DND-41 (cell line): Measurements from ENCODE around the gene EPB41.

Experiments used
- ATAC-seq: fragments of 200-7000 bp; cut with Tn5 transposase; 3 replicates; pipeline ENCODE4 v1.9.1; 2021; ENCODE audit warnings: low read depth; ENCODE audit not compliant: insufficient read depth
- DNase-seq: peaks from one replicate; pipeline ENCODE4 v3.0.0-alpha.2; 2020
- H2AFZ ChIP-seq: 2 replicates; pipeline ENCODE4 v1.6.0; 2012; ENCODE audit warnings: low read depth, low read length
- H3K27ac ChIP-seq: 2 replicates; pipeline ENCODE4 v1.5.1; 2012; ENCODE audit warnings: low read length, inconsistent platforms
- H3K27me3 ChIP-seq: fragments of 200-600 bp; sonication (generic); 2 replicates; pipeline ENCODE4 v1.6.0; 2012; ENCODE audit warnings: low read length, mild to moderate bottlenecking, inconsistent platforms; ENCODE audit not compliant: insufficient read depth, poor library complexity
- H3K36me3 ChIP-seq: 2 replicates; pipeline ENCODE4 v1.5.1; 2012; ENCODE audit warnings: low read length, inconsistent platforms; ENCODE audit not compliant: insufficient read depth
- H3K4me1 ChIP-seq: 2 replicates; pipeline ENCODE4 v1.5.1; 2012; ENCODE audit warnings: mild to moderate bottlenecking, low read length; ENCODE audit not compliant: insufficient read depth
- H3K4me2 ChIP-seq: 2 replicates; pipeline ENCODE4 v1.6.0; 2012; ENCODE audit warnings: mild to moderate bottlenecking, moderate library complexity, low read length, inconsistent platforms; ENCODE audit not compliant: insufficient read depth
- H3K4me3 ChIP-seq, 2 experiments: fragments of 200-600 bp in 1 of 2; shearing (Covaris generic) in 1 of 2; 2 replicates each; pipeline ENCODE4 v1.5.1; 2012 to 2016; ENCODE audit warnings: inconsistent platforms in 2 of 2, low read length in 2 of 2, mild to moderate bottlenecking in 2 of 2, low read depth in 1 of 2, moderate library complexity in 1 of 2
- H3K79me2 ChIP-seq: 2 replicates; pipeline ENCODE4 v1.6.0; 2012; ENCODE audit warnings: low read length, inconsistent platforms; ENCODE audit not compliant: insufficient read depth
- H3K9ac ChIP-seq: 2 replicates; pipeline ENCODE4 v1.6.0; 2012; ENCODE audit warnings: low read depth, mild to moderate bottlenecking, inconsistent platforms, low read length, moderate library complexity
- H3K9me3 ChIP-seq: 2 replicates; pipeline ENCODE4 v1.5.1; 2012; ENCODE audit warnings: low read length, moderate library complexity, mild to moderate bottlenecking, inconsistent platforms; ENCODE audit not compliant: insufficient read depth, severe bottlenecking
- H4K20me1 ChIP-seq: 2 replicates; pipeline ENCODE4 v1.6.0; 2012; ENCODE audit warnings: low read length; ENCODE audit not compliant: insufficient read depth
- CTCF ChIP-seq: IDR thresholded peaks from 2 replicates; pipeline ENCODE4 v1.5.1; 2012; ENCODE audit warnings: borderline replicate concordance, low read length, moderate library complexity, mild to moderate bottlenecking; ENCODE audit not compliant: poor library complexity, severe bottlenecking; ENCODE audit errors: extremely low read depth
- EZH2 ChIP-seq: IDR thresholded peaks from 3 replicates; pipeline ENCODE4 v1.6.1; 2012; ENCODE audit warnings: borderline replicate concordance, low read depth, mild to moderate bottlenecking, moderate library complexity, low read length, inconsistent platforms; ENCODE audit not compliant: severe bottlenecking

The EPB41 gene

GRCh38 chr1:29125237-29125641 lies 210.9 kb downstream of the EPB41 start:
- no peaks in the 10 kb centered on the region for H3K27me3 ChIP-seq
- DNase-seq (no peak), ATAC-seq (no peak)
- TF ChIP-seq EZH2 = no peak
- no peak for TF ChIP-seq CTCF
- peak overlapping the region; percentile 59 for H3K9ac ChIP-seq
- H3K4me2 ChIP-seq = peak overlapping the region; percentile 74
- H3K27ac ChIP-seq = no peak overlapping the region
- no peaks in the 10 kb centered on the region for H4K20me1 ChIP-seq
- peak overlapping the region in 1 of 2 experiments; percentile 56; a peak in 2 of 4 replicates for H3K4me3 ChIP-seq
- H3K4me1 ChIP-seq = peaks cover 10% of the 10 kb centered on the region
- H3K79me2 ChIP-seq = no peaks in the 10 kb centered on the region
- H2AFZ ChIP-seq = peak overlapping the region; percentile 67
- H3K9me3 ChIP-seq = no peaks in the 10 kb centered on the region
- no peaks in the 10 kb centered on the region for H3K36me3 ChIP-seq

- no peak for ATAC-seq
- no peaks in the 10 kb centered on the region for H3K36me3 ChIP-seq
- H3K4me2 ChIP-seq = no peak overlapping the region
Measured at GRCh38 chr1:29125788-29126187, 211.4 kb downstream of the EPB41 start.

GRCh38 chr1:29126198-29126597 lies 211.8 kb downstream of the EPB41 start:
- DNase-seq (no peak), ATAC-seq (no peak)
- Histone ChIP-seq H3K4me2 (no peak overlapping the region), H3K36me3 (no peaks in the 10 kb centered on the region), H3K27ac (no peak overlapping the region), H3K79me2 (no peaks in the 10 kb centered on the region), H2AFZ (no peak overlapping the region), H3K4me1 (peaks cover 10% of the 10 kb centered on the region), H4K20me1 (no peaks in the 10 kb centered on the region), H3K9me3 (no peaks in the 10 kb centered on the region), H3K4me3 (no peak overlapping the region), H3K27me3 (no peaks in the 10 kb centered on the region), H3K9ac (no peak overlapping the region)
- no peak for TF ChIP-seq CTCF
- no peak for TF ChIP-seq EZH2

More at GRCh38 chr1:29125788-29126187, 211.4 kb downstream of the EPB41 start:
- Histone ChIP-seq H2AFZ (no peak overlapping the region), H3K9me3 (no peaks in the 10 kb centered on the region), H3K27me3 (no peaks in the 10 kb centered on the region), H3K9ac (no peak overlapping the region), H4K20me1 (no peaks in the 10 kb centered on the region), H3K27ac (no peak overlapping the region), H3K79me2 (no peaks in the 10 kb centered on the region), H3K4me1 (peaks cover 10% of the 10 kb centered on the region), H3K4me3 (no peak overlapping the region)
- DNase-seq = no peak
- TF ChIP-seq CTCF = no peak
- TF ChIP-seq EZH2 = no peak

- Histone ChIP-seq H4K20me1 (no peaks in the 10 kb centered on the region), H3K9me3 (no peaks in the 10 kb centered on the region), H3K27ac (no peak overlapping the region), H3K79me2 (no peaks in the 10 kb centered on the region), H3K36me3 (no peaks in the 10 kb centered on the region), H3K27me3 (no peaks in the 10 kb centered on the region), H3K4me2 (no peak overlapping the region), H2AFZ (no peak overlapping the region), H3K4me3 (no peak overlapping the region), H3K4me1 (peaks cover 10% of the 10 kb centered on the region), H3K9ac (no peak overlapping the region)
- DNase-seq (no peak), ATAC-seq (no peak)
- TF ChIP-seq CTCF (no peak), EZH2 (no peak)
Measured at GRCh38 chr1:29128739-29129138, 214.4 kb downstream of the EPB41 start.
